Astrocyte of the hippocampus (primary cell): Measurements from ENCODE around the gene MAST4.
"Not testable (repeated sequence)": the region's sequence is repeated elsewhere in the genome, so short reads cannot be mapped to it uniquely, and the experiment has no call there.

Source experiments
- DNase-seq: peaks from one replicate; pipeline ENCODE4 v3.0.0; 2011; ENCODE audit warnings: low read depth, low spot score

MAST4 gene

GRCh38 chr5:67160272-67160671 is 564.1 kb downstream of the MAST4 start:
- no peak for DNase-seq

- peak; percentile 76 for DNase-seq
These were observed 564.8 kb downstream of the MAST4 start for GRCh38 chr5:67160985-67161384.

- no peak for DNase-seq
These were observed 565.6 kb downstream of the MAST4 start for GRCh38 chr5:67161767-67162166.

GRCh38 chr5:67163231-67163756 is 567.1 kb downstream of the MAST4 start:
- DNase-seq = no peak

- no peak for DNase-seq
These were observed 567.8 kb downstream of the MAST4 start for GRCh38 chr5:67163863-67164595.

- no peak for DNase-seq
These were observed 568.8 kb downstream of the MAST4 start for GRCh38 chr5:67164856-67165525.

GRCh38 chr5:67165526-67166459 is 569.6 kb downstream of the MAST4 start:
- DNase-seq = peak; percentile 84

GRCh38 chr5:67166460-67167285 is 570.5 kb downstream of the MAST4 start:
- DNase-seq = no peak

GRCh38 chr5:67168069-67168468 is 571.9 kb downstream of the MAST4 start:
- DNase-seq = no peak

- no peak for DNase-seq
These were observed 574.6 kb downstream of the MAST4 start for GRCh38 chr5:67170767-67171166.

GRCh38 chr5:67173351-67173750 is 577.2 kb downstream of the MAST4 start:
- not testable (repeated sequence) for DNase-seq

- DNase-seq = no peak
These were observed 577.8 kb downstream of the MAST4 start for GRCh38 chr5:67173959-67174358.

GRCh38 chr5:67176936-67177335 is 580.7 kb downstream of the MAST4 start:
- DNase-seq = no peak

- no peak for DNase-seq
These were observed 581.9 kb downstream of the MAST4 start for GRCh38 chr5:67178085-67178484.

GRCh38 chr5:67178966-67179365 is 582.8 kb downstream of the MAST4 start:
- DNase-seq = no peak

- DNase-seq = no peak
These were observed 583.6 kb downstream of the MAST4 start for GRCh38 chr5:67179697-67180361.

GRCh38 chr5:67181648-67182221 is 585.5 kb downstream of the MAST4 start:
- DNase-seq = no peak

GRCh38 chr5:67182301-67182790 is 586.2 kb downstream of the MAST4 start:
- DNase-seq = peak; percentile 66

GRCh38 chr5:67183859-67184258 is 587.7 kb downstream of the MAST4 start:
- no peak for DNase-seq
